HepG2 (cell line): ENCODE results near the gene PGP. TPM values are rescaled to one million over a fixed set of nuclear protein-coding genes. Genes with fewer than 3 reads are reported as not detected.
A peak's percentile ranks its signal among the peaks of the same experiment; 100 is the strongest.

Source experiments
- KDM5A ChIP-seq: fragments of 200-600 bp; sonication (generic); IDR thresholded peaks from 2 replicates; pipeline ENCODE4 v1.7.0; 2018; ENCODE audit warnings: antibody characterized with exemption, mild to moderate bottlenecking, low read length, borderline replicate concordance
- POLR2G ChIP-seq: fragments of 200-400 bp; formaldehyde crosslinking; IDR thresholded peaks from 2 replicates; pipeline ENCODE4 v1.6.1; 2018; ENCODE audit warnings: mild to moderate bottlenecking, low read depth, low read length, moderate library complexity
- RAD21 ChIP-seq: fragments of 450-650 bp; formaldehyde crosslinking; IDR thresholded peaks from 2 replicates; pipeline ENCODE4 v1.5.0; 2020; ENCODE audit warnings: mild to moderate bottlenecking
- TMF1 ChIP-seq: sonication (generic); formaldehyde crosslinking; IDR thresholded peaks from 2 replicates; pipeline ENCODE4 v1.8.1; 2022; ENCODE audit warnings: low read depth, missing genetic modification reagents
- ZFY ChIP-seq: sonication (generic); formaldehyde crosslinking; IDR thresholded peaks from 2 replicates; pipeline ENCODE4 v1.4.0; 2020; ENCODE audit warnings: missing genetic modification reagents
- ZNF75D ChIP-seq: sonication (generic); formaldehyde crosslinking; IDR thresholded peaks from 2 replicates; pipeline ENCODE4 v1.8.1; 2023; ENCODE audit warnings: missing genetic modification reagents, mild to moderate bottlenecking, borderline replicate concordance
- polyA plus RNA-seq, 8 experiments: library from polyadenylated mRNA; depleted of rRNA in 3 of 8; stranded (reverse) in 7 of 8; unstranded in 1 of 8; fragments of >200 nt; fragmentation: Illumina TruSeq in 4 of 8; extraction: Trizol in 4 of 8; gene quantifications; 2 replicates each; pipeline versions ENCODE4 v1.2.1 to v1.2.3, GENCODE V29; 2011 to 2016; ENCODE audit warnings: low read depth in 4 of 8, missing spikeins in 1 of 8, mixed read lengths in 1 of 8; ENCODE audit not compliant: insufficient read depth in 1 of 8
- total RNA-seq, 5 experiments: library from RNA; depleted of rRNA; stranded (reverse); fragments of >200 nt; fragmentation: Illumina TruSeq; extraction: Trizol; gene quantifications; 2 replicates each; pipeline ENCODE4 v1.2.3, GENCODE V29; 2016; ENCODE audit warnings: low read depth in 1 of 5
- TF ChIP-seq, protein P1 (sequence below): sonication (generic); formaldehyde crosslinking; IDR thresholded peaks from 2 replicates; pipeline ENCODE4 v1.5.1; 2020; ENCODE audit warnings: mild to moderate bottlenecking, missing genetic modification reagents, moderate library complexity
- TF ChIP-seq, protein P2 (sequence below): sonication (generic); formaldehyde crosslinking; IDR thresholded peaks from 2 replicates; pipeline ENCODE4 v1.5.0; 2020; ENCODE audit warnings: missing genetic modification reagents, mild to moderate bottlenecking, borderline replicate concordance

Gene PGP
- total and polyA plus RNA-seq, 2 of the 13 experiments (the other 11 are each of a cell fraction or from before 2014, with no cell fraction given): 7.3 to 18.3 TPM

GRCh38 chr16:2210386-2211365 lies 4.0 kb downstream of the PGP start, which contains the start of gene BRICD5 (continued):
- TF ChIP-seq, protein P1, sequence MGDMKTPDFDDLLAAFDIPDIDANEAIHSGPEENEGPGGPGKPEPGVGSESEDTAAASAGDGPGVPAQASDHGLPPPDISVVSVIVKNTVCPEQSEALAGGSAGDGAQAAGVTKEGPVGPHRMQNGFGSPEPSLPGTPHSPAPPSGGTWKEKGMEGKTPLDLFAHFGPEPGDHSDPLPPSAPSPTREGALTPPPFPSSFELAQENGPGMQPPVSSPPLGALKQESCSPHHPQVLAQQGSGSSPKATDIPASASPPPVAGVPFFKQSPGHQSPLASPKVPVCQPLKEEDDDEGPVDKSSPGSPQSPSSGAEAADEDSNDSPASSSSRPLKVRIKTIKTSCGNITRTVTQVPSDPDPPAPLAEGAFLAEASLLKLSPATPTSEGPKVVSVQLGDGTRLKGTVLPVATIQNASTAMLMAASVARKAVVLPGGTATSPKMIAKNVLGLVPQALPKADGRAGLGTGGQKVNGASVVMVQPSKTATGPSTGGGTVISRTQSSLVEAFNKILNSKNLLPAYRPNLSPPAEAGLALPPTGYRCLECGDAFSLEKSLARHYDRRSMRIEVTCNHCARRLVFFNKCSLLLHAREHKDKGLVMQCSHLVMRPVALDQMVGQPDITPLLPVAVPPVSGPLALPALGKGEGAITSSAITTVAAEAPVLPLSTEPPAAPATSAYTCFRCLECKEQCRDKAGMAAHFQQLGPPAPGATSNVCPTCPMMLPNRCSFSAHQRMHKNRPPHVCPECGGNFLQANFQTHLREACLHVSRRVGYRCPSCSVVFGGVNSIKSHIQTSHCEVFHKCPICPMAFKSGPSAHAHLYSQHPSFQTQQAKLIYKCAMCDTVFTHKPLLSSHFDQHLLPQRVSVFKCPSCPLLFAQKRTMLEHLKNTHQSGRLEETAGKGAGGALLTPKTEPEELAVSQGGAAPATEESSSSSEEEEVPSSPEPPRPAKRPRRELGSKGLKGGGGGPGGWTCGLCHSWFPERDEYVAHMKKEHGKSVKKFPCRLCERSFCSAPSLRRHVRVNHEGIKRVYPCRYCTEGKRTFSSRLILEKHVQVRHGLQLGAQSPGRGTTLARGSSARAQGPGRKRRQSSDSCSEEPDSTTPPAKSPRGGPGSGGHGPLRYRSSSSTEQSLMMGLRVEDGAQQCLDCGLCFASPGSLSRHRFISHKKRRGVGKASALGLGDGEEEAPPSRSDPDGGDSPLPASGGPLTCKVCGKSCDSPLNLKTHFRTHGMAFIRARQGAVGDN (CRISPR knock-in tag): peak; percentile 60
- TF ChIP-seq RAD21: peak; percentile 5; the same call in 1 of the 2 replicates
- TF ChIP-seq KDM5A: no peak
- no peak for TF ChIP-seq ZNF75D
- TF ChIP-seq ZFY (CRISPR knock-in tag): peak; percentile 57
- TF ChIP-seq, protein P2, sequence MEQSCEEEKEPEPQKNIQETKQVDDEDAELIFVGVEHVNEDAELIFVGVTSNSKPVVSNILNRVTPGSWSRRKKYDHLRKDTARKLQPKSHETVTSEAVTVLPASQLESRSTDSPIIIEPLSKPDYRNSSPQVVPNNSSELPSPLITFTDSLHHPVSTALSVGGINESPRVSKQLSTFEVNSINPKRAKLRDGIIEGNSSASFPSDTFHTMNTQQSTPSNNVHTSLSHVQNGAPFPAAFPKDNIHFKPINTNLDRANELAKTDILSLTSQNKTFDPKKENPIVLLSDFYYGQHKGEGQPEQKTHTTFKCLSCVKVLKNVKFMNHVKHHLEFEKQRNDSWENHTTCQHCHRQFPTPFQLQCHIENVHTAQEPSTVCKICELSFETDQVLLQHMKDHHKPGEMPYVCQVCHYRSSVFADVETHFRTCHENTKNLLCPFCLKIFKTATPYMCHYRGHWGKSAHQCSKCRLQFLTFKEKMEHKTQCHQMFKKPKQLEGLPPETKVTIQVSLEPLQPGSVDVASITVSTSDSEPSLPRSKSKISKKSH (CRISPR knock-in tag): no peak
- TF ChIP-seq POLR2G: peak; percentile 53
- TF ChIP-seq TMF1: 0 out of 2 replicates have a peak, but pooled peaks have one; percentile 36
- TF ChIP-seq, all 625 proteins: peak for 84
